ENCODE measurements around the gene TFPI.

TFPI gene

GRCh38 chr2:187419808-187420207, 134.4 kb downstream of the TFPI start:
- DNase-seq (ENCODE audit: extremely low read depth, low read depth), result no peak
- no peak overlapping the region for H3K4me3 ChIP-seq (replicated peaks; ENCODE audit: low read depth, low read length)
- TF ChIP-seq CTCF (IDR thresholded peaks at IDR 0.05; ENCODE audit: low read depth, low read length, missing control alignments), result no peak

GRCh38 chr2:187415449-187415848, 138.8 kb downstream of the TFPI start:
- TF ChIP-seq CTCF (IDR thresholded peaks at IDR 0.05; ENCODE audit: low read depth, low read length, missing control alignments), result no peak
- DNase-seq (ENCODE audit: extremely low read depth, low read depth), result no peak
- H3K4me3 ChIP-seq (replicated peaks; ENCODE audit: low read depth, low read length), result no peak overlapping the region

All from HFF-Myc (cell line).